D721Med (cell line): Measurements from ENCODE around the gene TCIRG1.

Experiments
- DNase-seq: peaks from one replicate; pipeline ENCODE4 v3.0.0; 2011; ENCODE audit warnings: low spot score; ENCODE audit not compliant: insufficient read length
- FAIRE-seq: peaks from 2 replicates; lab custom pipeline; 2011; peaks lifted over from hg19 to GRCh38; lab: Jason Lieb, UNC
- TF ChIP-seq, protein P1 (sequence below): IDR thresholded peaks from 2 replicates; pipeline ENCODE4 v1.5.1; 2012; ENCODE audit warnings: mild to moderate bottlenecking, control low read depth; ENCODE audit not compliant: insufficient read depth; ENCODE audit errors: missing control alignments

Gene TCIRG1

GRCh38 chr11:68022531-68022930, 16.3 kb upstream of the TCIRG1 start:
- TF ChIP-seq, protein P1, sequence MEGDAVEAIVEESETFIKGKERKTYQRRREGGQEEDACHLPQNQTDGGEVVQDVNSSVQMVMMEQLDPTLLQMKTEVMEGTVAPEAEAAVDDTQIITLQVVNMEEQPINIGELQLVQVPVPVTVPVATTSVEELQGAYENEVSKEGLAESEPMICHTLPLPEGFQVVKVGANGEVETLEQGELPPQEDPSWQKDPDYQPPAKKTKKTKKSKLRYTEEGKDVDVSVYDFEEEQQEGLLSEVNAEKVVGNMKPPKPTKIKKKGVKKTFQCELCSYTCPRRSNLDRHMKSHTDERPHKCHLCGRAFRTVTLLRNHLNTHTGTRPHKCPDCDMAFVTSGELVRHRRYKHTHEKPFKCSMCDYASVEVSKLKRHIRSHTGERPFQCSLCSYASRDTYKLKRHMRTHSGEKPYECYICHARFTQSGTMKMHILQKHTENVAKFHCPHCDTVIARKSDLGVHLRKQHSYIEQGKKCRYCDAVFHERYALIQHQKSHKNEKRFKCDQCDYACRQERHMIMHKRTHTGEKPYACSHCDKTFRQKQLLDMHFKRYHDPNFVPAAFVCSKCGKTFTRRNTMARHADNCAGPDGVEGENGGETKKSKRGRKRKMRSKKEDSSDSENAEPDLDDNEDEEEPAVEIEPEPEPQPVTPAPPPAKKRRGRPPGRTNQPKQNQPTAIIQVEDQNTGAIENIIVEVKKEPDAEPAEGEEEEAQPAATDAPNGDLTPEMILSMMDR = no peak
- FAIRE-seq (no peak), DNase-seq (no peak)

- no peak for DNase-seq
- no peak for FAIRE-seq
- TF ChIP-seq, protein P1 = no peak
Measured at GRCh38 chr11:68024508-68024907, 14.3 kb upstream of the TCIRG1 start.

GRCh38 chr11:68025047-68025446, 13.8 kb upstream of the TCIRG1 start:
- TF ChIP-seq, protein P1 = no peak
- no peak for FAIRE-seq
- no peak for DNase-seq

DNA sequence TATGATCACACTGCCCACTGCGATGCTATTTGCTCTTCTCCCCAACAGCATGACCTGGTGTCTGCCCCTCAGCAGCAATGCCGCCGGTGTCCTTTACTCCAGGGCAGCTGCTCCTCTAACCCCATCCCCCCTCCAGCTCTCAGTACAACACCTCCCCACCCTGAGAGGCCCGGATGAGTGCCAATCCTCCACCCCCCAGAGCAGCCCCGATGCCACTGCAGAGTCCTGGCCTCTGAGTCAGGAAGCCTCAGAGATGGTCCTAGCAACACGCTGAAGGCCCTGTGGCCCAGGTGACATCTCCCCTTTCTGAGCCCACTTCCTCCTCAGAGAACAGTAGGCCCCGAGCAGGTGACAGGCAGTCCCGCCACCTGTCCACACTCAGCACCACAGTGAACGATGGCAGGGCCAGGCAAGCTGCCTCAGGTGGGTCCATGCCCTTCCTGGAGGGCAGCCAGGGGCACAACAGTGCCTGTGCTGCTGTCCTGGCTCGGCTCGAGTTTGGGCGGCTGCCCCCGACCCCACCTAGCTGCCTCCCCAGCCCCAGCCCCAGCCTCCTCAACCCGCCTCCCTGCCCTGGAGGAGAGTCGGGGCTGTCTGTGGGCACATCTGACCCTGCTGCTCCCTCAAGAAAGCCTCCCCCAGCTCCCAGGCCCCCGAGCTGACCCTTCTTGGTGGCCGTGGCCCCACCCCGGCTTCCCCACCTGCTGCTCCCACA, 12.3 kb upstream of the TCIRG1 start:
- TF ChIP-seq, protein P1 = no peak
- DNase-seq (no peak), FAIRE-seq (no peak)

DNA sequence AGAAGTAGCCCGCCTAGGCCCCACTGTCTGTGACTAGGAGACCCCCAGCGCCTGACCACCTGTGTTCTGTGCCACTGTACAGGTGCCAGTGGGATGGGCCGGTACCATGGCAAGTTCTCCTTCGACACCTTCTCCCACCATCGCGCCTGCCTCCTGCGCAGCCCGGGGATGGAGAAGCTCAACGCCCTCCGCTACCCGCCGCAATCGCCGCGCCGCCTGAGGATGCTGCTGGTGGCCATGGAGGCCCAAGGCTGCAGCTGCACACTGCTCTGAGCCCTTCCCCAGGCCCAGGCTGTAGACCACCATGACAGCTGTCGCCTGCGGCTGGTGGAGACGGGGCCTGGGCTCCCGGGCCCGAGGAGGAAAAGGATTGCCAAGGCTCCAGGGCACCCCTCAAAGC, 11.2 kb upstream of the TCIRG1 start:
- TF ChIP-seq, protein P1 = no peak
- FAIRE-seq = no peak
- no peak for DNase-seq

- DNase-seq = no peak
- FAIRE-seq = no peak
- TF ChIP-seq, protein P1 = no peak
Measured at GRCh38 chr11:68028802-68029545, 9.9 kb upstream of the TCIRG1 start.
